Transverse colon (tissue), 4 donors: Measurements from ENCODE around the gene COX7A1. TPM values are rescaled to one million over a fixed set of nuclear protein-coding genes. Genes with fewer than 3 reads are reported as not detected.

Experiments
- DNase-seq: peaks from one replicate; pipeline ENCODE4 v3.0.0-alpha.2; 2019
- H3K27ac ChIP-seq, 4 donors: fragments of 200-600 bp; sonication (generic); 2 replicates each; pipeline ENCODE4 v1.5.1; 2016 to 2018; ENCODE audit warnings: inconsistent platforms in 4 of 4
- H3K27me3 ChIP-seq: fragments of 200-600 bp; sonication (generic); 2 replicates; pipeline ENCODE4 v1.5.1; 2017; ENCODE audit warnings: inconsistent platforms
- H3K36me3 ChIP-seq, 4 donors: fragments of 200-600 bp; sonication (generic); 2 replicates each; pipeline ENCODE4 v1.5.1; 2017 to 2019; ENCODE audit warnings: inconsistent platforms in 4 of 4
- H3K4me1 ChIP-seq, 4 donors: fragments of 200-600 bp; sonication (generic); 2 replicates each; pipeline ENCODE4 v1.5.1; 2017 to 2020; ENCODE audit warnings: inconsistent platforms in 4 of 4
- H3K4me3 ChIP-seq, 4 donors: fragments of 200-600 bp; sonication (generic); 1 replicate in 1 of 4; 2 replicates in 3 of 4; pipeline versions ENCODE4 v1.5.1 to v1.6.1; 2017 to 2019; ENCODE audit warnings: inconsistent platforms in 4 of 4
- H3K9me3 ChIP-seq, 2 donors: fragments of 200-600 bp; sonication (generic); 2 replicates each; pipeline ENCODE4 v1.5.1; 2017 to 2019; ENCODE audit warnings: inconsistent platforms in 2 of 2
- CTCF ChIP-seq, 5 experiments: fragments of 200-600 bp in 3 of 5; fragments of 450-650 bp in 2 of 5; sonication (generic) in 3 of 5; IDR thresholded peaks; 1 replicate in 2 of 5; 2 replicates in 3 of 5; pipeline ENCODE4 v1.5.1; 2016 to 2017; ENCODE audit warnings: antibody characterized with exemption in 5 of 5, inconsistent platforms in 3 of 5, mild to moderate bottlenecking in 2 of 5, moderate library complexity in 1 of 5
- EP300 ChIP-seq: sonication (generic); formaldehyde crosslinking; IDR thresholded peaks from one replicate; pipeline ENCODE4 v1.6.1; 2017; ENCODE audit warnings: antibody characterized with exemption, low read depth
- POLR2A ChIP-seq: fragments of 450-650 bp; IDR thresholded peaks from one replicate; pipeline ENCODE4 v1.6.1; 2016; ENCODE audit warnings: antibody characterized with exemption, mild to moderate bottlenecking, moderate library complexity
- POLR2AphosphoS5 ChIP-seq, 3 donors: sonication (generic); formaldehyde crosslinking; IDR thresholded peaks; one replicate each; pipeline ENCODE4 v1.6.1; 2016; ENCODE audit warnings: antibody characterized with exemption in 3 of 3
- WGBS, 2 donors: methylation state at CpG; one replicate each; pipeline ENCODE4 v1.1.5; 2018; ENCODE audit warnings: low coverage in 1 of 2; 5-methylcytosine and 5-hydroxymethylcytosine counted together
- in situ Hi-C, 4 donors: fragments of 200-750 bp; cut with MboI; loops; one replicate each; pipeline versions ENCODE4 v1.15.0 to v1.15.1; 2017; ENCODE audit warnings: low sequenced_read_pairs in 3 of 4, low pct_ligation_motif_present in 1 of 4, low pct_unique_long_range_greater_than_20kb in 1 of 4
- intact Hi-C: fragments of 100-400 bp; cut with DNase I; formaldehyde crosslinking; loops from one replicate; pipeline ENCODE4 v1.15.1; 2023; ENCODE audit warnings: low total_unique reads
- total RNA-seq, 4 donors: library from RNA; depleted of rRNA; stranded (reverse); fragments of >200 nt; gene quantifications; one replicate each; pipeline ENCODE4 v1.1.0, GENCODE V29; 2016

Gene COX7A1
- total RNA-seq, 4 donors from 2014 or later, result 7.8 to 26.3 (median 11.7) TPM; not detected in 1

- intact Hi-C loops (no loop called here), in situ Hi-C loops (loop anchor here in 1 of 4 donors (5.0 kb wide), 1 partner anchor 37 kb away; no protein-coding TSS in a partner anchor)
- TF ChIP-seq POLR2AphosphoS5 (IDR thresholded peaks at IDR 0.05), result peak in 2 of 3 donors; percentile 18 to 57
- TF ChIP-seq EP300, result no peak
- no peak for TF ChIP-seq CTCF (IDR thresholded peaks at IDR 0.05)
- peak; percentile 31 for TF ChIP-seq POLR2A
- Histone ChIP-seq H3K4me1 (peaks cover 0 to 21% (median 16%) of the 10 kb centered on the region in 4 donors), H3K27me3 (no peaks in the 10 kb centered on the region), H3K9me3 (no peaks in the 10 kb centered on the region), H3K36me3 (peaks cover 0 to 6% (median 0%) of the 10 kb centered on the region in 4 donors), H3K27ac (peak overlapping the region; percentile 84 to 89 (median 85)), H3K4me3 (no peak overlapping the region)
- WGBS, 2 donors, result 35 to 50% methylated on average over 8 to 9 of the region's 9 CpGs
- peak; percentile 57 for DNase-seq
Measured at GRCh38 chr19:36169084-36169760, 17.0 kb upstream of the COX7A1 start.

DNA sequence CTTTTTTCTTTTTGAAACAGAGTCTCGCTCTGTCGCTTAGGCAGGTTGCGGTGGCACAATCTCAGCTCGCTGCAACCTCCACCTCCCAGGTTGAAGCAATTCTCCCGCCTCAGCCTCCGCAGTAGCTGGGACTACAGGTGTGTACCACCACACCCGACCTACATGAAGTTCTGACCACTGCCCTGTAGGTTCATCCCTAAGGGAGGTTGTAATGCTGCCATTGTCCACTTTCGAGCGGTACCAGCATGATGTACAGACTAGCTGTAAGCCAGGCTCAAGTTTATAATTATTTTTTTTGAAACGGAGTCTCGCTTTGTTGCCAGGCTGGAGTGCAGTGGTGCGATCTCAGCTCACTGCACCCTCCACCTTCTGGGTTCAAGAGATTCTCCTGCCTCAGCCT lies 11.6 kb upstream of the COX7A1 start:
- Histone ChIP-seq H3K36me3 (peaks cover 0 to 6% (median 0%) of the 10 kb centered on the region in 4 donors), H3K4me1 (peaks cover 0 to 4% (median 3%) of the 10 kb centered on the region in 4 donors), H3K27me3 (no peaks in the 10 kb centered on the region), H3K27ac (peak overlapping the region in 1 of 4 donors; percentile 16), H3K9me3 (no peaks in the 10 kb centered on the region), H3K4me3 (no peak overlapping the region)
- in situ Hi-C loops, result no loop called here
- DNase-seq, result no peak
- no peak for TF ChIP-seq POLR2AphosphoS5 (IDR thresholded peaks at IDR 0.05)
- TF ChIP-seq POLR2A, result no peak
- TF ChIP-seq CTCF (IDR thresholded peaks at IDR 0.05), result no peak
- no peak for TF ChIP-seq EP300
- 94 to 100% methylated on average over 6 to 12 of the region's 12 CpGs for WGBS, 2 donors
- intact Hi-C loops, result no loop called here

GRCh38 chr19:36160821-36161596 lies 8.8 kb upstream of the COX7A1 start:
- in situ Hi-C loops (no loop called here), intact Hi-C loops (no loop called here)
- no peak overlapping the region for H3K4me3 ChIP-seq
- H3K36me3 ChIP-seq, result peaks cover 0 to under 1% (median 0%) of the 10 kb centered on the region in 4 donors
- DNase-seq, result no peak
- H3K27me3 ChIP-seq, result no peaks in the 10 kb centered on the region
- H3K9me3 ChIP-seq, result no peaks in the 10 kb centered on the region
- no peaks in the 10 kb centered on the region for H3K4me1 ChIP-seq
- no peak for TF ChIP-seq POLR2AphosphoS5 (IDR thresholded peaks at IDR 0.05)
- TF ChIP-seq POLR2A, result no peak
- no peak for TF ChIP-seq CTCF (IDR thresholded peaks at IDR 0.05)
- H3K27ac ChIP-seq, result no peak overlapping the region
- 90 to 92% methylated on average over 5 to 7 of the region's 7 CpGs for WGBS, 2 donors

GRCh38 chr19:36153126-36153525 lies 879 bp upstream of the COX7A1 start:
- 96% methylated on average over 10 of the region's 10 CpGs; no CpG with 5 or more reads in 1 of the 2 donors for WGBS, 2 donors
- Histone ChIP-seq H3K36me3 (peaks cover 0 to 14% (median 6%) of the 10 kb centered on the region in 4 donors), H3K27ac (peak overlapping the region; percentile 84 to 95 (median 94)), H3K4me3 (peak overlapping the region in 1 of 4 donors; percentile 54), H3K9me3 (no peaks in the 10 kb centered on the region), H3K4me1 (peaks cover 0 to 4% (median 4%) of the 10 kb centered on the region in 4 donors), H3K27me3 (no peaks in the 10 kb centered on the region)
- in situ Hi-C loops, result no loop called here
- no peak for TF ChIP-seq CTCF (IDR thresholded peaks at IDR 0.05)
- no peak for TF ChIP-seq POLR2A
- no peak for TF ChIP-seq POLR2AphosphoS5 (IDR thresholded peaks at IDR 0.05)
- no peak for TF ChIP-seq EP300
- no peak for DNase-seq
- intact Hi-C loops, result no loop called here
